ENCODE results near the gene RABEPK. TPM values are rescaled to one million over a fixed set of nuclear protein-coding genes. Genes with fewer than 3 reads are reported as not detected.
"Not testable (repeated sequence)": the region's sequence is repeated elsewhere in the genome, so short reads cannot be mapped to it uniquely, and the experiment has no call there.

RABEPK gene
- polyA plus RNA-seq, 1 experiment = 45.5 TPM

- Histone ChIP-seq H3K9me3 (ENCODE audit: control insufficient read depth, insufficient read depth, low read length) (no peaks in the 10 kb centered on the region), H3K4me3 (ENCODE audit: low read depth, low read length) (no peak overlapping the region), H3K27ac (ENCODE audit: low read depth, low read length) (no peak overlapping the region), H3K27me3 (ENCODE audit: control insufficient read depth, insufficient read depth, low read length) (no peaks in the 10 kb centered on the region)
- no peak for TF ChIP-seq CTCF (IDR thresholded peaks at IDR 0.05; ENCODE audit: low read depth, low read length)
- ChIA-PET CTCF (no interaction called here), POLR2A (interaction anchor here (0.6 to 0.8 kb wide), 2 partner anchors 13 to 14 kb away, joined by 3 read pairs; no protein-coding TSS in a partner anchor)
- DNase-seq (ENCODE audit: low read depth, low spot score) = no peak
Measured at GRCh38 chr9:125160750-125161149, 39.6 kb upstream of the RABEPK start.

GRCh38 chr9:125161284-125161918, 38.9 kb upstream of the RABEPK start:
- no peak for DNase-seq (ENCODE audit: low read depth, low spot score)
- Histone ChIP-seq H3K9me3 (ENCODE audit: control insufficient read depth, insufficient read depth, low read length) (no peaks in the 10 kb centered on the region), H3K27me3 (ENCODE audit: control insufficient read depth, insufficient read depth, low read length) (no peaks in the 10 kb centered on the region), H3K27ac (ENCODE audit: low read depth, low read length) (no peak overlapping the region), H3K4me3 (ENCODE audit: low read depth, low read length) (no peak overlapping the region)
- no peak for TF ChIP-seq CTCF (IDR thresholded peaks at IDR 0.05; ENCODE audit: low read depth, low read length)
- ChIA-PET POLR2A (interaction anchor here (0.6 to 0.8 kb wide), 2 partner anchors 14 to 15 kb away, joined by 3 read pairs; no protein-coding TSS in a partner anchor), CTCF (no interaction called here)

- not testable (repeated sequence) for DNase-seq (ENCODE audit: low read depth, low spot score); H3K9me3 ChIP-seq (ENCODE audit: control insufficient read depth, insufficient read depth, low read length); H3K27me3 ChIP-seq (ENCODE audit: control insufficient read depth, insufficient read depth, low read length); H3K27ac ChIP-seq (ENCODE audit: low read depth, low read length); H3K4me3 ChIP-seq (ENCODE audit: low read depth, low read length)
- POLR2A ChIA-PET = interaction anchor here (0.7 kb wide), 1 partner anchor 79 kb away, joined by 9 read pairs; the partner anchor contains the start of gene HSPA5
- CTCF ChIA-PET = interaction anchor here (0.7 to 1.2 kb wide), 2 partner anchors 9 to 35 kb away, joined by 4 to 7 read pairs; no protein-coding TSS in a partner anchor
Measured at GRCh38 chr9:125162891-125163290, 37.5 kb upstream of the RABEPK start.

- CTCF ChIA-PET = no interaction called here
- H3K4me3 ChIP-seq (ENCODE audit: low read depth, low read length) = no peak overlapping the region
- TF ChIP-seq CTCF (IDR thresholded peaks at IDR 0.05; ENCODE audit: low read depth, low read length) = no peak
- no peak overlapping the region for H3K27ac ChIP-seq (ENCODE audit: low read depth, low read length)
- no peaks in the 10 kb centered on the region for H3K27me3 ChIP-seq (ENCODE audit: control insufficient read depth, insufficient read depth, low read length)
- no peaks in the 10 kb centered on the region for H3K9me3 ChIP-seq (ENCODE audit: control insufficient read depth, insufficient read depth, low read length)
- POLR2A ChIA-PET = no interaction called here
- DNase-seq (ENCODE audit: low read depth, low spot score) = no peak
Measured at GRCh38 chr9:125166762-125167161, 33.6 kb upstream of the RABEPK start.

- no peak overlapping the region for H3K4me3 ChIP-seq (ENCODE audit: low read depth, low read length)
- POLR2A ChIA-PET = interaction anchor here (1.1 kb wide), 2 partner anchors 21 to 25 kb away, joined by 3 to 9 read pairs; no protein-coding TSS in a partner anchor
- no peaks in the 10 kb centered on the region for H3K9me3 ChIP-seq (ENCODE audit: control insufficient read depth, insufficient read depth, low read length)
- no peak for DNase-seq (ENCODE audit: low read depth, low spot score)
- no peaks in the 10 kb centered on the region for H3K27me3 ChIP-seq (ENCODE audit: control insufficient read depth, insufficient read depth, low read length)
- no peak for TF ChIP-seq CTCF (IDR thresholded peaks at IDR 0.05; ENCODE audit: low read depth, low read length)
- CTCF ChIA-PET = no interaction called here
- H3K27ac ChIP-seq (ENCODE audit: low read depth, low read length) = no peak overlapping the region
Measured at GRCh38 chr9:125169895-125170294, 30.4 kb upstream of the RABEPK start.

All from AG04450 (cell line).